Prostate gland (tissue), 2 donors: ENCODE measurements around the gene KIF1B. TPM values are rescaled to one million over a fixed set of nuclear protein-coding genes. Genes with fewer than 3 reads are reported as not detected.

Experiments
- DNase-seq: peaks from one replicate; pipeline ENCODE4 v3.0.0-alpha.2; 2019; ENCODE audit warnings: low spot score
- H3K27ac ChIP-seq, 2 donors: fragments of 200-600 bp; sonication (generic); 2 replicates each; pipeline ENCODE4 v1.5.1; 2017 to 2019
- H3K27me3 ChIP-seq: fragments of 200-600 bp; sonication (generic); replicated peaks from 2 replicates; pipeline ENCODE4 v1.5.1; 2019; ENCODE audit not compliant: insufficient read depth
- H3K36me3 ChIP-seq, 2 donors: fragments of 200-600 bp; sonication (generic); 1 replicate in 1 of 2; 2 replicates in 1 of 2; pipeline versions ENCODE4 v1.5.1 to v1.8.1; 2017 to 2019
- H3K4me1 ChIP-seq: fragments of 200-600 bp; sonication (generic); replicated peaks from 2 replicates; pipeline ENCODE4 v1.5.1; 2019
- H3K4me3 ChIP-seq, 2 donors: fragments of 200-600 bp; sonication (generic); 2 replicates each; pipeline ENCODE4 v1.5.1; 2017 to 2019
- H3K9me3 ChIP-seq: fragments of 200-600 bp; sonication (generic); 2 replicates; pipeline ENCODE4 v1.5.1; 2017
- POLR2A ChIP-seq: fragments of 450-650 bp; IDR thresholded peaks from one replicate; pipeline ENCODE4 v1.6.1; 2016; ENCODE audit warnings: antibody characterized with exemption, mild to moderate bottlenecking
- POLR2AphosphoS5 ChIP-seq: sonication (generic); formaldehyde crosslinking; IDR thresholded peaks from one replicate; pipeline ENCODE4 v1.6.1; 2017; ENCODE audit warnings: antibody characterized with exemption
- WGBS: methylation state at CpG from one replicate; pipeline ENCODE4 v1.1.5; 2018; 5-methylcytosine and 5-hydroxymethylcytosine counted together
- intact Hi-C: fragments of 100-400 bp; cut with DNase I; formaldehyde crosslinking; loops from one replicate; pipeline ENCODE4 v1.14.2; 2022
- total RNA-seq, 2 donors: library from RNA; depleted of rRNA; stranded (reverse); fragments of >200 nt; gene quantifications; one replicate each; pipeline ENCODE4 v1.1.0, GENCODE V29; 2016
- TF ChIP-seq, protein P1 (sequence below), 4 experiments: fragments of 200-600 bp in 2 of 4; fragments of 450-650 bp in 2 of 4; sonication (generic) in 2 of 4; IDR thresholded peaks; 1 replicate in 3 of 4; 2 replicates in 1 of 4; pipeline ENCODE4 v1.5.1; 2016 to 2019; ENCODE audit warnings: antibody characterized with exemption in 4 of 4, mild to moderate bottlenecking in 2 of 4, moderate library complexity in 2 of 4

KIF1B gene
- total RNA-seq, 2 donors from 2014 or later, result 31.3 to 56.8 TPM

DNA sequence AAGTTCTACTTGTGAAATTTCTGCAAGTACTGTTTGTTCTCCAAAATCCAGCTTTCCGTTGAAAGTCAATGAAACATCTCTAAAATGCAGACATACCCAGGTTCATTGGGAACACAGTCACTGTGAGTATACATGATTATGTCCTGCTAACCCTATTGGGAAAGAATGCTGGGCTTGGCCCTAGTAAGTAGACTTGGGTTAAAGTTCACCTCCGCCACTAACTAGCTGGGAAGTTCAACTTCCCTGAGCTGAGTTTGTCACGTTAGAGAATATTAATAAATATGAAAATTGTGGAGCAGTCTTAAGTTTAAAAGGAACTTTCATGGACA lies 178.0 kb downstream of the KIF1B start:
- Histone ChIP-seq H3K9me3 (no peaks in the 10 kb centered on the region), H3K27ac (no peak overlapping the region), H3K4me1 (no peaks in the 10 kb centered on the region), H3K4me3 (no peak overlapping the region), H3K36me3 (no peaks in the 10 kb centered on the region), H3K27me3 (no peaks in the 10 kb centered on the region)
- no peak for DNase-seq
- intact Hi-C loops, result no loop called here
- TF ChIP-seq, protein P1, sequence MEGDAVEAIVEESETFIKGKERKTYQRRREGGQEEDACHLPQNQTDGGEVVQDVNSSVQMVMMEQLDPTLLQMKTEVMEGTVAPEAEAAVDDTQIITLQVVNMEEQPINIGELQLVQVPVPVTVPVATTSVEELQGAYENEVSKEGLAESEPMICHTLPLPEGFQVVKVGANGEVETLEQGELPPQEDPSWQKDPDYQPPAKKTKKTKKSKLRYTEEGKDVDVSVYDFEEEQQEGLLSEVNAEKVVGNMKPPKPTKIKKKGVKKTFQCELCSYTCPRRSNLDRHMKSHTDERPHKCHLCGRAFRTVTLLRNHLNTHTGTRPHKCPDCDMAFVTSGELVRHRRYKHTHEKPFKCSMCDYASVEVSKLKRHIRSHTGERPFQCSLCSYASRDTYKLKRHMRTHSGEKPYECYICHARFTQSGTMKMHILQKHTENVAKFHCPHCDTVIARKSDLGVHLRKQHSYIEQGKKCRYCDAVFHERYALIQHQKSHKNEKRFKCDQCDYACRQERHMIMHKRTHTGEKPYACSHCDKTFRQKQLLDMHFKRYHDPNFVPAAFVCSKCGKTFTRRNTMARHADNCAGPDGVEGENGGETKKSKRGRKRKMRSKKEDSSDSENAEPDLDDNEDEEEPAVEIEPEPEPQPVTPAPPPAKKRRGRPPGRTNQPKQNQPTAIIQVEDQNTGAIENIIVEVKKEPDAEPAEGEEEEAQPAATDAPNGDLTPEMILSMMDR (IDR thresholded peaks at IDR 0.05), result no peak
- TF ChIP-seq POLR2A (no peak), POLR2AphosphoS5 (no peak)
- 57% methylated on average over 3 of the region's 3 CpGs for WGBS

DNA sequence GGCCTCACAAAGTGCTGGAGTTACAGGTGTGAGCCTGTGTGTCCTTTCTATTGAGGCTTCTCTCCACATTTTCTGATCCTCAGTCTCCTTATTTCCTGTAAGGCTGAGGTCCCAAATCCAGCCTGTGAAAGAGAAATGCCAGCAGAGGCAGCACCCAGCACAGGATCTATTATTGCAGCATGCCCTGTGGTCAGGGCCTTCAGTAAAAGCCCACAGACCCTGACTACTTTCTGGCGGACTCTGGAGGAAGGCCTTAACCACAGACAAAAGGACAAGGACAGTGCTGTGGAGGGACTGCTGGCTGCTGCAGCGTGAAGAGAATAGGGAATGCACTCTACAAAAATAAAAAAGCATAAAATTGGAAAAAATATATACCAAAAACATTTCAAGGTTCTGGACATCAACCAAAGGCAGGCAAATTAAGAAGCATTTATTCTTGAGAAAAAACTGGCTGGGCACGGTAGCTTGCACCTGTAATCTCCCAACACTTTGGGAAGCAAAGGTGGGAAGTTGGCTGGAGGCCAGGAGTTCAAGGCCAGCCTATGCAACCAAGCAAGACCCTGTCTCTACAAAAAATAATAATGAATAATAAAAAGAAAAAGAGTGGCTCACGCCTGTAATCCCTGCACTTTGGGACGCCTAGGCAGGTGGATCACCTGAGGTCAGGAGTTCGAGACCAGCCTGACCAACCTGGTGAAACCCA lies 179.1 kb downstream of the KIF1B start:
- Histone ChIP-seq H3K9me3 (no peaks in the 10 kb centered on the region), H3K4me3 (no peak overlapping the region), H3K27ac (no peak overlapping the region), H3K4me1 (no peaks in the 10 kb centered on the region), H3K36me3 (no peaks in the 10 kb centered on the region), H3K27me3 (no peaks in the 10 kb centered on the region)
- WGBS, result 84% methylated on average over 6 of the region's 6 CpGs
- DNase-seq, result no peak
- TF ChIP-seq, protein P1 (IDR thresholded peaks at IDR 0.05), result no peak
- no peak for TF ChIP-seq POLR2A
- TF ChIP-seq POLR2AphosphoS5, result no peak
- intact Hi-C loops, result no loop called here

DNA sequence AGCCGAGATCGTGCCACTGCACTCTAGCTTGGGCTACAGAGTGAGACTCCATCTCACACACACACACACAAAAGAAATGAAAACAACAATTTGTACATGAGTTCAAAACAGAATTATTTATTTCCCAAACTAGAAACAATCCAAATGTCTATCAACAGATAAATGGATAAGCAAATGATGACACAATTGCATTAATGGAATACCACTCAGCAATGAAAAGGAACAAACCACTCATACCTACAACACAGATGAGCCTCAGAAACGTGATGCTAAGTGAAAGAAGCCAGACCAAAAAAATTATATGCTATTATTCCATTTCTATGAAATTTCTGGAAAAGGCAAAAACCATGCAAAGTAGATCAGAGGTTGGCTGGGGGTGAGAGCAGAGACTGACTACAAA lies 186.5 kb downstream of the KIF1B start:
- DNase-seq, result no peak
- no peaks in the 10 kb centered on the region for H3K36me3 ChIP-seq
- H3K4me3 ChIP-seq, result no peak overlapping the region
- intact Hi-C loops, result no loop called here
- no peaks in the 10 kb centered on the region for H3K9me3 ChIP-seq
- H3K4me1 ChIP-seq, result peaks cover 3% of the 10 kb centered on the region
- TF ChIP-seq, protein P1 (IDR thresholded peaks at IDR 0.05), result no peak
- TF ChIP-seq POLR2A (no peak), POLR2AphosphoS5 (no peak)
- no peaks in the 10 kb centered on the region for H3K27me3 ChIP-seq
- 89% methylated on average over 3 of the region's 3 CpGs for WGBS
- H3K27ac ChIP-seq, result no peak overlapping the region

DNA sequence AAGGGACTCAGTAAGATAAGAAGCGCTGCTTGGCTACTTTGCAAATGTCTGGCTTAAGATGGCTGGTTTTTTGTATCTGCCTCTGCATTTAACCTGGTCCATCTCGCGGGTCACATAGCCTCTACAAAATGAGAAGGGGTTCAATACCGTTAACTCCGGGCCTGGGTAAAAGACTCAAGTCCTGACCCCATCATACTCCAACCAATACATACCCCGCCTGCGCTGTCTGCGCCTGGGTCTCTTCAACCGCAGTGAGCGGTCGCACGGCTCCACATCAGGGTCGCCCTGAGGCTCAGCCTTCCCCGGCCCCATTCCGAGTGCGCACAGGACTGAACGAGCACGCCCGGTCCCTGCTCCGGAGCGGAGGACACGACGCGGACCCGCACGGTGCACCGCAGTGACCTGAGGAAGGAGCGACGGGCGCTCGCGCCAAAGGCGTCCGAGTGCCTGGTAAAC lies 187.9 kb downstream of the KIF1B start:
- Histone ChIP-seq H3K27ac (peak overlapping the region; percentile 82 to 84), H3K9me3 (no peaks in the 10 kb centered on the region), H3K36me3 (no peaks in the 10 kb centered on the region), H3K4me1 (peaks cover 3% of the 10 kb centered on the region), H3K4me3 (peak overlapping the region; percentile 69 to 95), H3K27me3 (no peaks in the 10 kb centered on the region)
- TF ChIP-seq POLR2A (no peak), POLR2AphosphoS5 (no peak)
- TF ChIP-seq, protein P1 (IDR thresholded peaks at IDR 0.05), result no peak
- no peak for DNase-seq
- intact Hi-C loops, result no loop called here
- 3% methylated on average over 19 of the region's 34 CpGs for WGBS

DNA sequence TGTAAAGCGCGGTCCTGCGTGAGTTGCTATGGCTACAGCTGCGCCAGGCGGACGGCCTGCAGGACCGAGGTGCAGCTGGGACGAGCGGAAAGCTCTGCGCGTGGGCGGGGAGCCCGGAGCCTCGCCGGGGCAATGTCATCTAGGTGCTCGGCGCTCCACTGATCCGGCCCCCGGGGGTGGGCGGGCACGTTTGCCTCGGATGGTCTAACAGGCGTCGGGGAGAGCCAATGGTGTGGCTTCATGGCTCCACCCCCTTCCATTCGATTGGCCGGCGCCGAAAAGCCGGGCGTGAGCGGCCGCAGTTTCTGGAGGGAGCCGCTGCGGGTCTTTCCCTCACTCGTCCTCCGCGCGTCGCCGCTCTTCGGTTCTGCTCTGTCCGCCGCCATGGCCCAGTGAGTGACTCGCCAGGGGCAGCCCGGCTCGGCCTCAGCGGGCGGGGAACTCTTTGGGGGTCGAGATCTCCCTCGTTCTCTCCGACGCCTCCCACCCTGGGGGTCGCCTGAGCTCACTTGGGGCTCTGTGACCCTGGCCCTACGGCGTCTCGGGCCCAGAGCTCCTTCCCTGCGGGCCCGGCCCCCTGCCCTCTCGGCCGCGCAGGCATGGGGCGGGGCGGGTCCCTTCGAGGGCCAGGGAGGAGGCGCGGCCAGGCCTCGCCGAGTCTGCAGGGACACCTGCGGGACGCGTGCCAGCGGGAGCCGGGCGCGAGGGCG lies 188.5 kb downstream of the KIF1B start, which contains the start of gene PGD:
TSS of gene PGD (plus strand) at position 331 of the 710 bp plus-strand sequence. CDS start at position 385, 54 bp downstream.
- H3K4me1 ChIP-seq, result peaks cover 3% of the 10 kb centered on the region
- no peaks in the 10 kb centered on the region for H3K9me3 ChIP-seq
- H3K4me3 ChIP-seq, result peak within 1 kb of the TSS; percentile 69 to 95
- intact Hi-C loops, result no loop called here
- H3K27ac ChIP-seq, result peak within 1 kb of the TSS; percentile 82 to 84
- no peaks in the 10 kb centered on the region for H3K27me3 ChIP-seq
- WGBS, result under 1% methylated on average over 67 of the region's 76 CpGs
- peak; percentile 97 for DNase-seq
- TF ChIP-seq, protein P1 (IDR thresholded peaks at IDR 0.05), result no peak
- TF ChIP-seq POLR2A (peak; percentile 71), POLR2AphosphoS5 (peak; percentile 88)
- no peaks in the 10 kb centered on the region for H3K36me3 ChIP-seq
